Memory B cell (primary cell): Measurements from ENCODE around the gene C1QTNF12.

Source experiments
- ATAC-seq: fragments of 150-1000 bp; cut with Tn5 transposase; 2 replicates; pipeline ENCODE4 v1.10.0; 2021; ENCODE audit warnings: low read depth, mild to moderate bottlenecking, moderate library complexity
- DNase-seq, 2 donors: peaks; one replicate each; pipeline ENCODE4 v3.0.0; 2022; ENCODE audit warnings: low spot score in 2 of 2
- H3K27ac Mint-ChIP-seq: one replicate; pipeline ENCODE4 v1.8.0; 2022; ENCODE audit warnings: mild to moderate bottlenecking, moderate library complexity, mixed read lengths
- H3K27me3 Mint-ChIP-seq: one replicate; pipeline ENCODE4 v1.8.0; 2022; ENCODE audit warnings: mixed read lengths
- H3K36me3 Mint-ChIP-seq: one replicate; pipeline ENCODE4 v1.8.0; 2022; ENCODE audit warnings: mild to moderate bottlenecking, mixed read lengths
- H3K4me1 Mint-ChIP-seq: one replicate; pipeline ENCODE4 v1.8.0; 2022; ENCODE audit warnings: mixed read lengths
- H3K4me3 Mint-ChIP-seq: one replicate; pipeline ENCODE4 v1.8.0; 2022; ENCODE audit warnings: mild to moderate bottlenecking, moderate library complexity, mixed read lengths
- H3K9me3 Mint-ChIP-seq: one replicate; pipeline ENCODE4 v1.8.0; 2022; ENCODE audit warnings: mixed read lengths

The C1QTNF12 gene

GRCh38 chr1:1236176-1236763, 10.3 kb downstream of the C1QTNF12 start:
- Mint-ChIP-seq H3K36me3 (no peaks in the 10 kb centered on the region), H3K4me1 (peaks cover 10% of the 10 kb centered on the region), H3K9me3 (no peaks in the 10 kb centered on the region), H3K27me3 (peaks cover 8% of the 10 kb centered on the region), H3K27ac (no peak overlapping the region), H3K4me3 (no peak overlapping the region)
- no peak for ATAC-seq
- DNase-seq, result no peak

GRCh38 chr1:1235016-1235744, 11.3 kb downstream of the C1QTNF12 start:
- no peaks in the 10 kb centered on the region for H3K9me3 Mint-ChIP-seq
- no peak overlapping the region for H3K27ac Mint-ChIP-seq
- no peaks in the 10 kb centered on the region for H3K36me3 Mint-ChIP-seq
- peaks cover 13% of the 10 kb centered on the region for H3K4me1 Mint-ChIP-seq
- ATAC-seq (no peak), DNase-seq (no peak)
- H3K27me3 Mint-ChIP-seq, result peaks cover 6% of the 10 kb centered on the region
- no peak overlapping the region for H3K4me3 Mint-ChIP-seq

DNA sequence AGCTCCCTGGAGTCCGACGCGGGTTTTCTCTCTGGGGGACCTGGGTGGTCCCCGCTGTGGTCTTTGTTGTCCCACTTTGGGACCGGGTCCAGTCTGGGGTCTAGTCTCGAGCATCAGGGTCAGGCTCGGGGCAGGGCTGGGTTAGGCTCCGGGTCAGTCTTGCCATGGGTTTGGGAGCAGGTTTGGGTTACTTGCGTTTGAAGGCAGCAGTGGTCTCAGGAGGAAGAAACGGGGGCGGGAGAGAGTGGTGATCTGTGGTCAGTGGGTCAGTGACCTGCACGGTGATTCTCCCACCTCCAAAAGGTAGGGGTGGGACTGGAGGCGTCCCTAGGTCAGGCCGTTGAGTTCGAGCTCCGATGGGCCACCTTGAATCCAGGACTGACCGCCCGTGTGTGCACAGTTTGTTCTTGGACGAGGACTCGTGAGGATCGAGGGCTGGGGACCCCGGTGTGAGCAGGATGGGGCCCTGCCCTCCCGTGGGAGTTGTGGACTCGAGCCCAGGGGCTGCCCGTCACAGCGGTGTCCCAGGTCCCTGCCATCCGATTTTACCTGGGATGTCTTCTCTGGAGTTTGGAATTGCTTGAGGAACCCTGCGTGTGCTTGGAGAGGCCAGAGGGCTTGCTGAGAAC, 12.2 kb downstream of the C1QTNF12 start:
- Mint-ChIP-seq H3K4me1 (peaks cover 21% of the 10 kb centered on the region), H3K27ac (no peak overlapping the region), H3K27me3 (peaks cover 2% of the 10 kb centered on the region), H3K36me3 (peaks cover 5% of the 10 kb centered on the region), H3K9me3 (no peaks in the 10 kb centered on the region), H3K4me3 (no peak overlapping the region)
- no peak for DNase-seq
- ATAC-seq, result no peak

GRCh38 chr1:1233567-1233892, 13.0 kb downstream of the C1QTNF12 start:
- Mint-ChIP-seq H3K4me1 (peaks cover 21% of the 10 kb centered on the region), H3K27me3 (peaks cover 2% of the 10 kb centered on the region)

DNA sequence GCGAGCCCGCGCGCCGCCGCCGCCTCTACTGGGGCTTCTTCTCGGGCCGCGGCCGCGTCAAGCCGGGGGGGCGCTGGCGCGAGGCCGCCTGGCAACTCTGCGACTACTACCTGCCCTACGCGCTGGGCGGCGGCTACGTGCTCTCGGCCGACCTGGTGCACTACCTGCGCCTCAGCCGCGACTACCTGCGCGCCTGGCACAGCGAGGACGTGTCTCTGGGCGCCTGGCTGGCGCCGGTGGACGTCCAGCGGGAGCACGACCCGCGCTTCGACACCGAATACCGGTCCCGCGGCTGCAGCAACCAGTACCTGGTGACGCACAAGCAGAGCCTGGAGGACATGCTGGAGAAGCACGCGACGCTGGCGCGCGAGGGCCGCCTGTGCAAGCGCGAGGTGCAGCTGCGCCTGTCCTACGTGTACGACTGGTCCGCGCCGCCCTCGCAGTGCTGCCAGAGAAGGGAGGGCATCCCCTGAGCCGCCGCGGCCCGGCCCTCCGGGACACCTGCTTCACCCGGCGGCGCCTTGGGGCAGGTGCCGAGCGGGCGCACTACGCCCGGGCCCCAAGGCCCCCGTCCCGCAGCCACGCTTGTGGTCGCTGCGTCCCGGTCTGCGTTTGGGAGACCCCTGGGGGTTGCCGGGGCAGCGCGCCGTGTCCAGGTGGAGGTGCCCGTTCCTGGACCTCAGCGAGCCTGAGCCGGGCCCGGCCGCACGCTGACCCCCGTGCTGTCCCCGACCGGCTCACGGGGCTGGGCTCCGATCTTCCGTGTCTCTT, 13.5 kb downstream of the C1QTNF12 start:
- Mint-ChIP-seq H3K36me3 (peaks cover 5% of the 10 kb centered on the region), H3K4me1 (peaks cover 21% of the 10 kb centered on the region), H3K4me3 (peak overlapping the region; percentile 78), H3K9me3 (no peaks in the 10 kb centered on the region), H3K27ac (no peak overlapping the region), H3K27me3 (peaks cover 2% of the 10 kb centered on the region)
- DNase-seq, result no peak
- ATAC-seq, result no peak

More at GRCh38 chr1:1233567-1233892, 13.0 kb downstream of the C1QTNF12 start:
- Mint-ChIP-seq H3K36me3 (peaks cover 5% of the 10 kb centered on the region), H3K27ac (no peak overlapping the region), H3K9me3 (no peaks in the 10 kb centered on the region), H3K4me3 (peak overlapping the region; percentile 77)
- no peak for DNase-seq
- no peak for ATAC-seq

- H3K4me3 Mint-ChIP-seq, result peak within 1 kb of the TSS; percentile 90
- peaks cover 21% of the 10 kb centered on the region for H3K4me1 Mint-ChIP-seq
- peaks cover 5% of the 10 kb centered on the region for H3K36me3 Mint-ChIP-seq
- H3K27me3 Mint-ChIP-seq, result no peaks in the 10 kb centered on the region
- peak within 1 kb of the TSS; percentile 81 for H3K27ac Mint-ChIP-seq
- no peak for DNase-seq
- no peak for ATAC-seq
- H3K9me3 Mint-ChIP-seq, result no peaks in the 10 kb centered on the region
Observed at GRCh38 chr1:1232208-1232795, 14.2 kb downstream of the C1QTNF12 start, which contains the start of gene B3GALT6. B3GALT6 (plus strand) TSS chr1:1232237; CDS start chr1:1232279, 42 bp downstream.

DNA sequence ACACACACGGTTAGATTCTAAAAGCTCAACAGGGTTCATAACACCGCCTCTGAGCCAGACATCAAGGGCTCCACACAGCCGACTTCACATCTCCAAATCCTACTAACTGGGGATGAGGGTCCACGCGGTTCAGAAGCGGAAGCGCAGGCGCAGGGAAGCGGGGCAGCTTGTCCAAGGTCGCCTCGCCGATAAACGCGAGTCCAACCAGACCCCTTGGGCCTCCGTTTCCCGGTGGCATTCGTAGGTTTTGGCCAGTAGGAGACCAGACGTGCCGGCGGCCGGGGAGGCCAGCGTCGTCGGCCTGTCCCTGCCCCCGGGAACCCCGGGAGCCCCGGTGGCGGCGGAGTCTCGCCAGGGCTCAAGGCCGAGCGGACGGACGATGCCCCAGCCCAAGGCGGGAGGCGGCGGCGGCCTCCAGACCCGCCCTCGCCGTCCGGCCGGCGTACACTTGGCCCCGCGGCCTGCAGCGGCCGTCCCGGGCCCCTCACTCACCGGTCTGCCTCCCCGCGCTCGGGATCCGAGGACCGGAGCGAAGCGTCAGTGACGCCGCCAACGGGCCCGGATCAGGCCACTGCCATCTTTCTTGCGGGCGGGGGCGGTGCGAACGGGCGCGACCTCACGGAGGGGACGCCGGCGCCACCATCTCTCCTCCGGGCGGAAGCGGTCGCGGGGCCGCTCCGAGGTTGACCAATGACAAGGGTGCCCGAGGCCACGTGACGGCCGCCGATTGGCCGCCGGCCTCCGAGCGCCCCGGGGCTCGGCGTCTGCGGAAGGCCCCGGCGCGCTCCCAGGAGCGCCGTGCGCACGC, 14.9 kb downstream of the C1QTNF12 start, which contains the start of gene SDF4:
SDF4 (minus strand) TSS at position 602 of the 808 bp plus-strand sequence. CDS start 3,229 bp downstream, outside the sequence.
- DNase-seq, result peak; percentile 93 to 94
- peak within 1 kb of the TSS; percentile 81 for H3K27ac Mint-ChIP-seq
- no peaks in the 10 kb centered on the region for H3K9me3 Mint-ChIP-seq
- H3K4me1 Mint-ChIP-seq, result peaks cover 21% of the 10 kb centered on the region
- H3K36me3 Mint-ChIP-seq, result peaks cover 5% of the 10 kb centered on the region
- peak; percentile 95 for ATAC-seq
- peak within 1 kb of the TSS; percentile 90 for H3K4me3 Mint-ChIP-seq
- H3K27me3 Mint-ChIP-seq, result no peaks in the 10 kb centered on the region

- H3K4me1 Mint-ChIP-seq, result peaks cover 23% of the 10 kb centered on the region
- ATAC-seq (no peak), DNase-seq (no peak)
- peak overlapping the region; percentile 81 for H3K27ac Mint-ChIP-seq
- no peaks in the 10 kb centered on the region for H3K9me3 Mint-ChIP-seq
- no peaks in the 10 kb centered on the region for H3K27me3 Mint-ChIP-seq
- peaks cover 7% of the 10 kb centered on the region for H3K36me3 Mint-ChIP-seq
- H3K4me3 Mint-ChIP-seq, result peak overlapping the region; percentile 90
Observed at GRCh38 chr1:1230656-1231399, 15.7 kb downstream of the C1QTNF12 start.

GRCh38 chr1:1229770-1230169, 16.8 kb downstream of the C1QTNF12 start:
- Mint-ChIP-seq H3K27ac (no peak overlapping the region), H3K27me3 (no peaks in the 10 kb centered on the region), H3K36me3 (peaks cover 13% of the 10 kb centered on the region), H3K4me1 (peaks cover 26% of the 10 kb centered on the region), H3K4me3 (peak overlapping the region; percentile 57), H3K9me3 (no peaks in the 10 kb centered on the region)
- ATAC-seq (no peak), DNase-seq (no peak)

GRCh38 chr1:1228596-1229321, 17.8 kb downstream of the C1QTNF12 start:
- ATAC-seq (no peak), DNase-seq (no peak)
- Mint-ChIP-seq H3K4me1 (peaks cover 19% of the 10 kb centered on the region), H3K4me3 (no peak overlapping the region), H3K27ac (peak overlapping the region; percentile 41), H3K36me3 (peaks cover 17% of the 10 kb centered on the region), H3K9me3 (no peaks in the 10 kb centered on the region), H3K27me3 (no peaks in the 10 kb centered on the region)

DNA sequence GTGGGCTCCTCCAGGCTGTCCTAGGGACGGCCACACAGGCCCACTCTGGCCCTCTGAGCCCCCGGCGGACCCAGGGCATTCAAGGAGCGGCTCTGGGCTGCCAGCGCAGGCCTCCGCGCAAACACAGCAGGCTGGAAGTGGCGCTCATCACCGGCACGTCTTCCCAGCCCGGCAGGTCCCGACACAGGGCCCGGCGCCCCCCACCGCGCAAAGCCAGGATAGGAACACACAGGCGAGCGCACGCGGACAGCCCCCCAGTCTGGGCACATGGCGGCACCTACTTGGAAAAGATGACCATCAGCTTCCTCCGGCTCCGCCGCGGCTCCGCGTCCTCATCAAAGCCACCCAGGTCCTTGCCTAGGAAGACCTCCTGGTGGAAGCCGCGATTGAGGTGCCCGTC, 18.3 kb downstream of the C1QTNF12 start:
- no peak for DNase-seq
- peaks cover 21% of the 10 kb centered on the region for H3K36me3 Mint-ChIP-seq
- H3K27me3 Mint-ChIP-seq, result no peaks in the 10 kb centered on the region
- H3K27ac Mint-ChIP-seq, result no peak overlapping the region
- peaks cover 17% of the 10 kb centered on the region for H3K4me1 Mint-ChIP-seq
- no peak overlapping the region for H3K4me3 Mint-ChIP-seq
- no peak for ATAC-seq
- no peaks in the 10 kb centered on the region for H3K9me3 Mint-ChIP-seq

DNA sequence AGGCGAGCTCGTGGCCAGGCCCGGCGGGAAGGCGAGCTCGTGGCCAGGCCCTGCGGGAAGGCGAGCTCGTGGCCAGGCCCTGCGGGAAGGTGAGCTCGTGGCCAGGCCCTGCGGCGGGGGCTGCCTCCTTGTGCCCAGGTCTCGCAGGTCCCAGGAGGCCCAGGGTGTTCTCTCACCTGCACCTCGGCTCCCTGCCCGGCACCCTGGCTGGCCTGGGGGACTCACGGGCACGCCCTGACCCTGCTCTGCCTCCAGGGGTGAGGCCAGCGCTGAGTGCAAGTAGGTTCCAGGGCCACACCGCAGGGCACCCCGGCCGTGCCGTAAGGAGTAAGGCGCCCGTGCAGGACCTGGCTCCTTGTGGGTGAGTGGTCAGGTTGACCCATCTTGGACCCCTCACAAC, 19.1 kb downstream of the C1QTNF12 start:
- H3K27me3 Mint-ChIP-seq, result no peaks in the 10 kb centered on the region
- ATAC-seq, result no peak
- no peak for DNase-seq
- peaks cover 17% of the 10 kb centered on the region for H3K4me1 Mint-ChIP-seq
- H3K36me3 Mint-ChIP-seq, result peaks cover 27% of the 10 kb centered on the region
- no peak overlapping the region for H3K4me3 Mint-ChIP-seq
- H3K9me3 Mint-ChIP-seq, result no peaks in the 10 kb centered on the region
- H3K27ac Mint-ChIP-seq, result no peak overlapping the region
